Measurements from ENCODE around the gene INSC. TPM values are rescaled to one million over a fixed set of nuclear protein-coding genes. Genes with fewer than 3 reads are reported as not detected.

Gene INSC
- total and polyA plus RNA-seq, 2 of the 4 experiments (the other 2 are of a cell fraction) = 0.53 to 1.4 TPM

- Histone ChIP-seq H3K9me3 (ENCODE audit: control insufficient read depth, insufficient read depth, low read length) (no peaks in the 10 kb centered on the region), H2BK15ac (ENCODE audit: low read depth, low read length) (no peak overlapping the region), H4K8ac (ENCODE audit: low read depth in 2 of 2, low read length in 2 of 2) (no peak overlapping the region), H2AK5ac (ENCODE audit: low read depth, low read length) (no peak overlapping the region), H2AFZ (replicated peaks; ENCODE audit: low read length, poor library complexity) (no peak overlapping the region), H2BK5ac (ENCODE audit: low read depth, low read length, poor library complexity, severe bottlenecking) (no peak overlapping the region), H3K36me3 (ENCODE audit: control insufficient read depth, insufficient read depth, low read length) (no peaks in the 10 kb centered on the region), H2AK9ac (replicated peaks; ENCODE audit: low read depth, low read length, poor library complexity) (no peak overlapping the region), H3K9me1 (ENCODE audit: insufficient read depth, low read length) (no peaks in the 10 kb centered on the region; the same call in 1 of the 2 replicates), H3K56ac (ENCODE audit: extremely low read depth, insufficient read depth, low read length) (no peak overlapping the region), H3K27me3 (ENCODE audit: control insufficient read depth, insufficient read depth, low read length) (peaks cover 3% of the 10 kb centered on the region; the same call in 1 of the 2 replicates), H2BK20ac (ENCODE audit: low read depth, low read length) (no peak overlapping the region), H3K9ac (ENCODE audit: low read depth, low read length) (no peak overlapping the region), H4K20me1 (ENCODE audit: insufficient read depth, low read length) (no peaks in the 10 kb centered on the region), H3K23ac (ENCODE audit: low read depth, low read length) (no peak overlapping the region), H3K18ac (ENCODE audit: low read depth, low read length) (no peak overlapping the region), H4K5ac (ENCODE audit: low read depth, low read length) (no peak overlapping the region), H3K27ac (ENCODE audit: insufficient read depth, low read length) (no peak overlapping the region), H3K4me3 (ENCODE audit: insufficient read depth, low read depth, low read length) (no peak overlapping the region), H3K14ac (replicated peaks; ENCODE audit: low read depth, low read length) (no peak overlapping the region), H4K91ac (ENCODE audit: insufficient read depth, low read depth, low read length) (no peak overlapping the region), H3K4me1 (ENCODE audit: control insufficient read depth, insufficient read depth, low read length) (no peaks in the 10 kb centered on the region), H3K79me1 (ENCODE audit: low read depth in 1 of 2, low read length in 2 of 2) (no peaks in the 10 kb centered on the region), H3K4me2 (ENCODE audit: low read depth, low read length) (no peak overlapping the region), H3K4ac (ENCODE audit: low read depth, low read length) (no peak overlapping the region), H2BK120ac (ENCODE audit: low read depth, low read length) (no peak overlapping the region)
- ChIA-PET CTCF (interaction anchor here (1.2 kb wide), 1 partner anchor 9 kb away, joined by 6 read pairs; no protein-coding TSS in a partner anchor), POLR2A (ENCODE audit: unreplicated experiment) (no interaction called here)
- DNase-seq (no peak), ATAC-seq (ENCODE audit: low read depth) (no peak)
- intact Hi-C loops (cut with micrococcal nuclease) = no loop called here
- TF ChIP-seq RCOR1 (IDR thresholded peaks at IDR 0.05; ENCODE audit: insufficient replicate concordance, low read length) = no peak
- BruUV-seq (replicated peaks) = no TSS peak
- in situ Hi-C loops (cut with MboI; ENCODE audit: low sequenced_read_pairs) = no loop called here
- dilution Hi-C loops (cut with HindIII; ENCODE audit: low sequenced_read_pairs, unreplicated experiment) = no loop called here
These were observed 23.5 kb upstream of the INSC start for GRCh38 chr11:15091175-15091574.
